22Rv1 (cell line): ENCODE results near the gene NEB.
"Not testable (repeated sequence)": the region's sequence is repeated elsewhere in the genome, so short reads cannot be mapped to it uniquely, and the experiment has no call there.

Experiments
- H3K27ac ChIP-seq: fragments of 450-650 bp; 2 replicates; pipeline ENCODE4 v1.5.1; 2017
- CTCF ChIP-seq: fragments of 450-650 bp; IDR thresholded peaks from 2 replicates; pipeline ENCODE4 v1.5.1; 2017; ENCODE audit warnings: mild to moderate bottlenecking
- ZFX ChIP-seq: fragments of 450-650 bp; IDR thresholded peaks from 2 replicates; pipeline ENCODE4 v1.6.1; 2017; ENCODE audit warnings: antibody characterized with exemption, borderline replicate concordance

The NEB gene

GRCh38 chr2:151650456-151650855 lies 83.8 kb downstream of the NEB start:
- no peak overlapping the region for H3K27ac ChIP-seq
- TF ChIP-seq CTCF, result no peak
- TF ChIP-seq ZFX, result no peak

GRCh38 chr2:151649966-151650365 lies 84.3 kb downstream of the NEB start:
- TF ChIP-seq ZFX (no peak), CTCF (no peak)
- H3K27ac ChIP-seq, result no peak overlapping the region

- H3K27ac ChIP-seq, result no peak overlapping the region
Observed at GRCh38 chr2:151649400-151649799, 84.9 kb downstream of the NEB start.

GRCh38 chr2:151646512-151646911 lies 87.8 kb downstream of the NEB start:
- not testable (repeated sequence) for H3K27ac ChIP-seq

More at GRCh38 chr2:151649400-151649799, 84.9 kb downstream of the NEB start:
- no peak for TF ChIP-seq ZFX
- TF ChIP-seq CTCF, result no peak

GRCh38 chr2:151644580-151644979 lies 89.7 kb downstream of the NEB start:
- no peak overlapping the region for H3K27ac ChIP-seq
- no peak for TF ChIP-seq CTCF
- TF ChIP-seq ZFX, result no peak

GRCh38 chr2:151641895-151642294 lies 92.4 kb downstream of the NEB start:
- not testable (repeated sequence) for H3K27ac ChIP-seq

- TF ChIP-seq ZFX (no peak), CTCF (no peak)
- H3K27ac ChIP-seq, result no peak overlapping the region
Observed at GRCh38 chr2:151640087-151640486, 94.2 kb downstream of the NEB start.

GRCh38 chr2:151638990-151639389 lies 95.3 kb downstream of the NEB start:
- TF ChIP-seq ZFX (no peak), CTCF (no peak)
- H3K27ac ChIP-seq, result no peak overlapping the region
